Neural crest cell (in vitro differentiated cells): ENCODE measurements around the gene CMPK2. TPM values are rescaled to one million over a fixed set of nuclear protein-coding genes. Genes with fewer than 3 reads are reported as not detected.

ENCODE experiments used
- DNase-seq: peaks from one replicate; pipeline ENCODE4 v3.0.0; 2021; ENCODE audit warnings: low read depth, mixed read lengths, low spot score
- H3K27ac Mint-ChIP-seq: one replicate; pipeline ENCODE4 v1.8.0; 2021; ENCODE audit warnings: mild to moderate bottlenecking, mixed read lengths; ENCODE audit not compliant: unreplicated experiment
- H3K27me3 Mint-ChIP-seq: 2 replicates; pipeline ENCODE4 v1.8.0; 2021; ENCODE audit warnings: low read depth, mild to moderate bottlenecking, mixed read lengths
- H3K36me3 Mint-ChIP-seq: 2 replicates; pipeline ENCODE4 v1.8.0; 2021; ENCODE audit warnings: low read depth, mild to moderate bottlenecking, mixed read lengths
- H3K4me1 Mint-ChIP-seq: 2 replicates; pipeline ENCODE4 v1.8.0; 2021; ENCODE audit warnings: mixed read lengths
- H3K4me3 Mint-ChIP-seq: one replicate; pipeline ENCODE4 v1.8.0; 2021; ENCODE audit warnings: mild to moderate bottlenecking, mixed read lengths
- H3K9me3 Mint-ChIP-seq: 2 replicates; pipeline ENCODE4 v1.8.0; 2021; ENCODE audit warnings: mixed read lengths
- total RNA-seq: library from RNA; stranded (reverse); gene quantifications from 2 replicates; pipeline ENCODE4 v1.2.1, GENCODE V29; 2021
- TF ChIP-seq, protein P1 (sequence below): fragments of 200-600 bp; sonication (generic); conservative IDR thresholded peaks from 2 replicates; pipeline ENCODE4 v1.5.0; 2021; ENCODE audit warnings: antibody characterized with exemption, mild to moderate bottlenecking

CMPK2 gene
- total RNA-seq, 1 donor from 2014 or later, result 3.3 TPM

GRCh38 chr2:6885551-6885950 is 19.8 kb upstream of the CMPK2 start:
- Mint-ChIP-seq H3K4me3 (no peak overlapping the region), H3K36me3 (peaks cover 3% of the 10 kb centered on the region), H3K27me3 (no peaks in the 10 kb centered on the region), H3K9me3 (peaks cover 5% of the 10 kb centered on the region), H3K4me1 (no peaks in the 10 kb centered on the region), H3K27ac (no peak overlapping the region)
- DNase-seq, result no peak
- TF ChIP-seq, protein P1, sequence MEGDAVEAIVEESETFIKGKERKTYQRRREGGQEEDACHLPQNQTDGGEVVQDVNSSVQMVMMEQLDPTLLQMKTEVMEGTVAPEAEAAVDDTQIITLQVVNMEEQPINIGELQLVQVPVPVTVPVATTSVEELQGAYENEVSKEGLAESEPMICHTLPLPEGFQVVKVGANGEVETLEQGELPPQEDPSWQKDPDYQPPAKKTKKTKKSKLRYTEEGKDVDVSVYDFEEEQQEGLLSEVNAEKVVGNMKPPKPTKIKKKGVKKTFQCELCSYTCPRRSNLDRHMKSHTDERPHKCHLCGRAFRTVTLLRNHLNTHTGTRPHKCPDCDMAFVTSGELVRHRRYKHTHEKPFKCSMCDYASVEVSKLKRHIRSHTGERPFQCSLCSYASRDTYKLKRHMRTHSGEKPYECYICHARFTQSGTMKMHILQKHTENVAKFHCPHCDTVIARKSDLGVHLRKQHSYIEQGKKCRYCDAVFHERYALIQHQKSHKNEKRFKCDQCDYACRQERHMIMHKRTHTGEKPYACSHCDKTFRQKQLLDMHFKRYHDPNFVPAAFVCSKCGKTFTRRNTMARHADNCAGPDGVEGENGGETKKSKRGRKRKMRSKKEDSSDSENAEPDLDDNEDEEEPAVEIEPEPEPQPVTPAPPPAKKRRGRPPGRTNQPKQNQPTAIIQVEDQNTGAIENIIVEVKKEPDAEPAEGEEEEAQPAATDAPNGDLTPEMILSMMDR, result no peak

DNA sequence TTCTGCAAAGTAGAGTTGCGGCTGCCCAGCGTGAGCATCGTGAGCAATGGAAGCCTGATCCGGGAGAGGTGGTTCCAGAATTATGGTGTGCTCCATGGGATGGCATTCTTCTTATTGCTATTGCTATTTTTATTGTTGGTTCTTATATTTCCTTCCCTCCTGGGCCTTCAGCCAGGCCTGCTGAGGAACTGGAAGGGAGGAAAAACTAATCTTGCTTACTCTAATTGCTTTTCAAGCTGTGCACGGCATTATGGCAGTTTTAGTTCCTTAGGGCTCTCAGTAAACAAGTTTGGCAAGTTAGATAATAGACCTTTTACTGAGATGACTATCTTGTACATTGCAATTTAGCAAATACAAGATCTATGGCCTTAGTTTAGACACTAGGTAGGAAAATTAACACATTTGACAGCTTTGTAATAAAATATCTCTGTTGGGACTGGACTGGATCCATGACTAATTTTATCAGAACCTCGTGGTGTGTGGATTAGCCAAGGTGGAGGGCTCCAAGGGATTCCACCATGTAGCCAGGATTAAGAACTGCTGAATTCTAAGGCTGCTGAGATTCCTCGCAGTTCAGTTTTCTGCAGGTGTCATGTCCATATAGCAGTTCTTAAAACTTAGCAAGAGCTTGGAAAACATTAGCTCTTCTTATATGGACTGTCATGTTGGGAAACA is 17.9 kb upstream of the CMPK2 start:
- no peak for DNase-seq
- TF ChIP-seq, protein P1, result no peak
- Mint-ChIP-seq H3K27ac (no peak overlapping the region), H3K4me1 (no peaks in the 10 kb centered on the region), H3K4me3 (no peak overlapping the region), H3K9me3 (peaks cover 13% of the 10 kb centered on the region), H3K36me3 (peaks cover 10% of the 10 kb centered on the region), H3K27me3 (no peaks in the 10 kb centered on the region)

DNA sequence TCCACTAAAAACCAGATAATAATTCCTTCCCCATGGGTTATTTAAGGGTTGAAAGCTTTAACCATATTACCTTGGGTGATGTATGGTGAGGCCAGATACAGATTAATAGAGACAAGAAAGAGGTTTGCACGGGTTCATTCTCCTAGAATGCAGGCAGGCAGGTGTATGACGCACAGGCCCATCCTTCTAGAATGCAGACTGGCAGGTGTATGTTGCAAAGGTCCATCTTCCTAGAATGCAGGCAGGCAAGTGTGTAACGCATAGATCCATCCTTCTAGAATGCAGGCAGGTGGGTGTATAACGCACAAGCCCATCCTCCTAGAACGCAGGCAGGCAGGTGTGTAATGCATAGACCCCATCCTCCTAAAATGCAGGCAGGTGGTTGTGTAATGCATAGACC is 15.8 kb upstream of the CMPK2 start:
- Mint-ChIP-seq H3K36me3 (peaks cover 10% of the 10 kb centered on the region), H3K27me3 (no peaks in the 10 kb centered on the region), H3K4me3 (no peak overlapping the region), H3K4me1 (no peaks in the 10 kb centered on the region), H3K27ac (no peak overlapping the region), H3K9me3 (peaks cover 14% of the 10 kb centered on the region)
- TF ChIP-seq, protein P1, result no peak
- DNase-seq, result no peak

DNA sequence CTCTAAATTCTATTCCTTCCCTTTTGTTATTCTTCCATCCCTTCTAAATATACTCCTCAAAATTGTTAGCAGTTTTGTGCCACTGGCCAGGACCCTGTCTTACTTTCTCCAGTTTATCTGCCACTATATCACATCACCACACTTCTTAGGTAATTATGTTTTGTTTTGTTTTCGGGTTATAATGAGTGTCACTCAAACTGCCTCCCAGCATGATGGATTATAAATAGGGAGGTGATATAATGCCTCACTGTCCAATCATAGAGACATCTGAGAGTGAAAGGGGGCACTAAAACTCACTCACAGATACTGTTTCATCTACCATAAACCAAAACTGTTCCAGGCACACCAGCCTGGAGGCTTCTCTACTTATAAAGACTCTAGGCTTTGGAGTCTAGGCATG is 15.3 kb upstream of the CMPK2 start:
- H3K27ac Mint-ChIP-seq, result no peak overlapping the region
- H3K9me3 Mint-ChIP-seq, result peaks cover 14% of the 10 kb centered on the region
- TF ChIP-seq, protein P1, result no peak
- H3K4me3 Mint-ChIP-seq, result no peak overlapping the region
- DNase-seq, result no peak
- H3K36me3 Mint-ChIP-seq, result peaks cover 10% of the 10 kb centered on the region
- no peaks in the 10 kb centered on the region for H3K4me1 Mint-ChIP-seq
- H3K27me3 Mint-ChIP-seq, result no peaks in the 10 kb centered on the region

DNA sequence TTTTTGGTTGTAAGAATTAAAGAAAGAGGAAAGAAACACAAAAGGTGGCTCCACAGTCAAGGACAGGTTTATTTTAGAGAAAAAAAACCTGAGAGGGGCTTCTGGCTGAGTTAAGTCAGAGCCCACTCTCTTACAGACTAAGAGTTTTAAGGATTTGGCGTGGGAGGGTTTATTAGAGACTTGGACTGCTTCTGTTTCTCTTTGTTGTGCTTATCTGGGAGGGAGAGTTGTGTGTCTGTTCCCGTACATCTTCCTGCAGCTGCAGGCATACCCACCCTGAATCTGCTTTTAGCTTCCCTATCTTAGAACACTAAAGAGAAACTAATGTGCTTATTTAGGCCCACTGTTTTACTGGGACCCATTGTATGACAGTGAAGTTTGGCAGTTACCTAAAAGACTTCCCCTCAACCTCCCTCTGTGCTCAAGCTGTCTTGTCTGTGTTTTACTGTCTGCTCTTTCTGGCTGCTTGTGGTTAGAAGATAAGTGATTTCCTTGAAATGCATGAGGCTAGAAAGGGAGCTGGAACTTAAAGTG is 14.6 kb upstream of the CMPK2 start:
- Mint-ChIP-seq H3K4me1 (no peaks in the 10 kb centered on the region), H3K4me3 (no peak overlapping the region), H3K27me3 (no peaks in the 10 kb centered on the region), H3K27ac (no peak overlapping the region), H3K36me3 (peaks cover 10% of the 10 kb centered on the region), H3K9me3 (peaks cover 14% of the 10 kb centered on the region)
- no peak for DNase-seq
- TF ChIP-seq, protein P1, result no peak
